GM19438 (cell line): ENCODE measurements around the gene ITPR1.

ENCODE experiments used
- ATAC-seq: cut with Tn5 transposase; IDR thresholded peaks from one replicate; pipeline ENCODE4 v1.9.1; 2021; ENCODE audit warnings: low read depth; ENCODE audit not compliant: unreplicated experiment

ITPR1 gene

GRCh38 chr3:4834403-4834866 is 341.3 kb downstream of the ITPR1 start:
- ATAC-seq: peak; percentile 48

DNA sequence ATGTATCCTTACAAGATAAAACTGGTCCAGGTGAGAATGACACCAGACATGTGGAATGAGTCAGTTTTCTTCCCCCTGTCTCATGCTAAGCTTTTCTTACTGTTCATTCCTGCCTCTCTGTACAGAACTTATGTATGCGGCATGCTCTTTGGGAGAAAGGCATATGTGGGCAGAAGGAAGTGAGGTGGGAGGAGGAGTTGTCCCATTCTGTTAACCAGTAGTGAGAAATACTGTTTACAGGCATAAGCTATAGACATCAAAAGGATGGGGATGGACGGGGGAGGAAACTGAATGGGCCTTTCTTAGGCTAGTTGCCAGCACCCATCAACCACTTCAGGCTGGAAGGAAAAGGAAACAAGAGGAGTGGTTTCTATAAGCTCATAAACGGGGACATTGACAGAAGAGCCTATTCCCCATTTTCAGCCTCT is 342.5 kb downstream of the ITPR1 start:
- ATAC-seq: no peak

- ATAC-seq: no peak
Observed at GRCh38 chr3:4836516-4836915, 343.4 kb downstream of the ITPR1 start.

- ATAC-seq: no peak
Observed at GRCh38 chr3:4837374-4837930, 344.3 kb downstream of the ITPR1 start.

- peak; percentile 63 for ATAC-seq
Observed at GRCh38 chr3:4838621-4839022, 345.5 kb downstream of the ITPR1 start.

DNA sequence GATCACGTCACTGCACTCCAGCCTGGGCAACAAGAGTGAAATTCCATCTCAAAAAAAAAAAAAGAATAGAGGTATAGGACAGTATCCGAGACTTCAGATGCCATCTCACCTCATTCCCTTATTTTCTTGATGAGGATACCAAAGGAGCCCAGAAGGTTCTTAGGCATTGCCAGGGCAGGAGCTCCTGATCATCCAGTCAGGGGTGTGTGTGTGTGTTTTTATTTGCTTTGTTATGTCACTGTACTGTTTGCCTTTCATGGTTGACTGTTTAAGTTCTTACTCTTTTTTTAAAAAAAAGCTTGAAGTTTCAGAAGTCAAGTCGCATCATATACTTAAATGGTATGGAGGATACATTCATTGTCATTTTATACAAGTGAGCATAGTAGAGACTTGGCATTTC is 346.1 kb downstream of the ITPR1 start:
- no peak for ATAC-seq

DNA sequence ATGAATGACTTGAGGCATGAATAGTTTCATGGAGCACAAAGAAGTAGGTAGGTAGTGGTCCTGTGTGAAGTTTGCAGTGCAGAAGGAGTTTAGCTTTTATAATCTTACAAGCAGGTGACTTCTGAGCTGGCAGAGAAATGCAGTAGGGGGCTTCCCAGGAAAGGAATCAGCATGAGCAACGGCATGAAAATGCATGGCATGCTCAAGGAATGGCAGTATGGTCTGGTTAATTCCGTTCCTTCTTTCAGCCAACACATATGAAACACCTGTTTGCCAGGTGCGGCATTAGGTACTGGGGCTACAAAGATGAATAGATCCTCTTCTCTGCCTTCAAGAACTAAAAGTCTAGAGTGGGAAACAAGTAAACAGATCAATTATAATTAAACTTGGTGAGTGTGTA is 348.1 kb downstream of the ITPR1 start:
- no peak for ATAC-seq

GRCh38 chr3:4841776-4842440 is 348.8 kb downstream of the ITPR1 start:
- no peak for ATAC-seq

- ATAC-seq: no peak
Observed at GRCh38 chr3:4843619-4844018, 350.5 kb downstream of the ITPR1 start.

GRCh38 chr3:4845882-4846281 is 352.7 kb downstream of the ITPR1 start:
- ATAC-seq: peak; percentile 76

DNA sequence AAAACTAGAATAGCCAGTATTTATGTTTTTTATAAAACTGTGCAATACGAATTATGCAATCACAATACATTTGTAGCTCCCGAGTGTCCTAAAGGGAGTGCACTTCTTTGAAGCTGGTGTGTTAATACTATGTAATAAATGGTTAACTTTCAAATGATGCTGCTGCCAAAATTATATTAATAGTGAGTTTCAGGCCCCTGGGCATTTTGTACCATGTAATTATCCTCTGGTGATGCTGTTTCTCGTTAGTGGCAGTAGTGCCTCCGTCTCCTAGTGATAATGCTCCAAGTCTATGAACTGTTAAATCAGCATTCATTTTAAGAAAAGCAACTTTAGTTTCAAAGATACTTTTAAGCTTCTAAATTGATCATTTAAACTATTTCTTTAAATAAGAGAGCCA is 353.4 kb downstream of the ITPR1 start:
- no peak for ATAC-seq

DNA sequence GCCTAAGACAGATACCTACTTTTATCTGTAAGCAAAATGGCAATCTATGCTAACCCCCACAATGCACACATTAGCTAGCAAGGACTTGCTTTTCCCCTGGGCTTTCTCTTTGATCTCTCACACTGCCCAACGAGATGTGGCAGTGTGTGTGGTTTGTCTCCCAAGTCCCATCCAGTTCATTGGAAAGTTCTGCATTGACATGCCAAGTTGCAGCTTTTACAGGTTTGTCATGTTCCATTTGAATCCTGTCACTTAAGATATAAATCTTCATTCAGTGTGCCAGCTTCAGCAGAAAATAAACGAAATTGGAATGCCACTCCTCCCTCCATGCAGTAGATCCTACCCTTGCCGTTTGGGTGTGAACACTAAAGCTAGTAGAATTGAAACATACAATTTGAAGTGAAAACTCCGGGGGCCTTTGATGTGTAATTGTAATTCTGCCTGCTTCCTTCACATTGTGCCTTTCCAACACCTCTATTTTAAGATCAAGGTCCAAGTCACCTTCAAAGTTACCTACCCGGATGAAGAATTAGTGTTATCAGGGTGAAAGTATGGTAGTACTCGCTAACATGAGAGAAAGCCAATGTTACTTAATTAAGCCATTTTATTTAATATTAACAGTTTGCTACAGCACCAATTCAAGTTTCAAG is 355.2 kb downstream of the ITPR1 start:
- ATAC-seq: no peak

DNA sequence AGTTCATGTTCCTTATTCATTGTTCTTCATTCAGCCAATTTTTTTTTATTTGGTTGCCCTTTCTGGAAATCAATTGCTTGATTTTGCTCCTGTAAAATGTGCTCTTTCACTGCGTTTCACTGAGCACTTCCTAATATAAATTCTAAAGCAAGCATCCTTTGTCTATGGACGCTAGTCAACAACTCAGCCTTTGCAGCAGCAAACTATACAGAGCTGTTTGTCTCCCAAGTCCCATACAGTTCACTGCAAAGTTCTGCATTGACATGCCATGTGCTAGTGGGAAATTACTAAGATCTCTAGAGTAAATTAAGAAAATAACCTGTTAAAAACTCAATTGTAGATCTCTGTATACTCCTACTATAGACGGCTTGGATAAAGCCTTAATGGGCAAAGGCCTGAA is 356.0 kb downstream of the ITPR1 start:
- ATAC-seq: no peak

GRCh38 chr3:4849739-4850138 is 356.6 kb downstream of the ITPR1 start:
- no peak for ATAC-seq

GRCh38 chr3:4850211-4850927 is 357.2 kb downstream of the ITPR1 start:
- no peak for ATAC-seq

DNA sequence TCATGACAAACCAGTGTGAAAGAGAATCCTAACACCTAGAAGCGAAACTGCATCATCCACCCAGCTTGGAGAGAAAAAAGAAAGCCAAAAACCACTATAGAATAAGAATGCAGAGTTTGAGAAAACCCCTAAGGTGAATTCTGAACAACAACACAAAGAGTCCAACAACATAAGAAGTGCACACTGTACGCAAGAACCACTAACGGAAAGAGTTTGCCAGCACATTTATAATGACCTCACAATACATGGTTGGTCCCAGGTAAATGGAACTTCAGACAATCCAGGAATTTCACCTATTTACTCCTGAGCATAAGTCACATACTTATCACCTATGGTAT is 357.7 kb downstream of the ITPR1 start:
- no peak for ATAC-seq

DNA sequence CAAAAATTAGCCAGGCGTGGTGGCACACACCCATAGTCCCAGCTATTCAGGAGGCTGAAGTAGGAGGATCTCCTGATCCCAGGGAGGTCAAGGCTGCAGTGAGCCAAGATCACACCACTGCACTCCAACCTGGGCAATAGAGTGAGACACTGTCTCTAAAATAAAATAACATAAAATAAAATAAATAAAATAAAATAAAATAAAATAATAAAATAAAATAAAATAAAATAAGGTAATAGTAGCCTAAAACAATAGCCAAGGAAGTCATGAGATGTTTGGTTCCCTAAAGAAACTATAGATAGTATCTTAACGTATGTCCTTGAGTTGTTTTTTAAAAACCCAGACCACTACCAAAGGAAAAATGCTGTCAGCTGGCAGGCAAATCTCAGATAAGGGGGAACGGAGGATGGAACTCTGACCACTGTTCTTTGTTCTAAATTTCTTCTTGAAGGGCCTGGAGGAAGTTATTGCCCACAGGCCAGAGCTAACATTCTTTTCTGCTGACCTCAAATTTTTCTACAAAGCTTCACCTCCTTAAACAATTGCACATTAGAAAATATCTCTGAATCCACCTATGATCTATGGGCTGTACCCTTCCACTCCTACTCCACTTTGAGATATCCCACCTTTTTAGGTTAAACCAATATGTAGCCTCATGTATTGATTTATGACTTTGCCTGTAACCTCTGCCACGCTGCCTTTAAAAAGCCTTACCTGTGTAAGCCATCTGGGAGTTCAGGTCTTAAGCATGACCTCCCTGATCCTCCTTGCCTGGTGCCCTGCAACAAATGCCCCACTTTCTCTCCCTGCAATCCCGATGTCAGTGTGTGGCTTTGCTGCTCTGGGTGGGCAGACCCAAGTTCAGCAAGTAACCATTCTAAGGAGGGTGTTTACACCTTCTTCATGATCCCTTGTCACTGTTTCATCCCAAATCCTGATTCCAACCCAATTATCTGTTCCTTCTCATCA is 359.9 kb downstream of the ITPR1 start:
- no peak for ATAC-seq

DNA sequence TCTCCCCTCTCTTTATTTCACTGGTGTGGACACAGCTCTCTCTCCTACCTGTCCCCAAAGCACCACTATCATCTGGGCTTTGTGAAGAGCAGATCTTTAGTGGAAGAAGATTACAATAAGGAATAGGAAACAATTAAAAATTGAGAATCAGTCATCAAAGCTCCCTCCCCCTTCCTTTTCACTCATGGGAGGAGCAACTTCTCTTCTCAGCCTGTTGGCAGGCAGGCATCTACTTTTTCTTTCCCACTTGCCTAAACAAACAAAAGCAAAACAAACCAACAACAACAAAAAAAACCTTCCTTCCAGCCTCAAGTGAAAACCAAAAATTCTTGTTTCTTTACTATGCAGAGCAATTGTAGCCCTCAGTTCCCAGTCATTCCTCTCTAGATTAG is 360.6 kb downstream of the ITPR1 start:
- ATAC-seq: no peak

GRCh38 chr3:4855676-4856075 is 362.5 kb downstream of the ITPR1 start:
- ATAC-seq: no peak

- ATAC-seq: no peak
Observed at GRCh38 chr3:4856136-4856535, 363.0 kb downstream of the ITPR1 start.
